ENCODE results near the gene EIF4B.

The EIF4B gene

GRCh38 chr12:53059434-53060063, 53.3 kb downstream of the EIF4B start:
- TF ChIP-seq CTCF (conservative IDR thresholded peaks at IDR 0.05; ENCODE audit: low read depth, low read length) = no peak
- no peak overlapping the region for H3K4me3 ChIP-seq (ENCODE audit: low read length)
- DNase-seq (ENCODE audit: low read depth) = no peak

- H3K4me3 ChIP-seq (ENCODE audit: low read length) = no peak overlapping the region
- DNase-seq (ENCODE audit: low read depth) = no peak
- TF ChIP-seq CTCF (conservative IDR thresholded peaks at IDR 0.05; ENCODE audit: low read depth, low read length) = no peak
These were observed 53.9 kb downstream of the EIF4B start for GRCh38 chr12:53060064-53060720.

DNA sequence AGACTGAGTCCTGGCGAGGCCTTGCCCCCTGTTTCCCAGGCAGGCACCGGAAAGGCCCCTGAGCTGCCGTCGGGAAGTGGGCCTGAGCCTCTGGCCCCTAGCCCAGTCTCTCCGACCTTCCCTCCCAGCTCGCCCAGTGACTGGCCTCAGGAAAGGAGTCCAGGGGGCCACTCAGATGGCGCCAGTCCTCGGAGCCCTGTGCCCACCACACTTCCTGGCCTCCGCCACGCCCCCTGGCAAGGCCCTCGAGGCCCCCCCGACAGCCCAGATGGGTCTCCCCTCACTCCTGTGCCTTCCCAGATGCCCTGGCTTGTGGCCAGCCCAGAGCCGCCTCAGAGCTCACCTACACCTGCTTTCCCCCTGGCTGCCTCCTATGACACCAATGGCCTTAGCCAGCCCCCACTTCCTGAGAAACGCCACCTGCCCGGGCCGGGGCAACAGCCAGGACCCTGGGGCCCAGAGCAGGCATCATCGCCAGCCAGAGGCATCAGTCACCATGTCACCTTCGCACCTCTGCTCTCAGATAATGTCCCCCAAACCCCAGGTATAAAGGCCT, 54.5 kb downstream of the EIF4B start:
- TF ChIP-seq CTCF (conservative IDR thresholded peaks at IDR 0.05; ENCODE audit: low read depth, low read length) = no peak

DNA sequence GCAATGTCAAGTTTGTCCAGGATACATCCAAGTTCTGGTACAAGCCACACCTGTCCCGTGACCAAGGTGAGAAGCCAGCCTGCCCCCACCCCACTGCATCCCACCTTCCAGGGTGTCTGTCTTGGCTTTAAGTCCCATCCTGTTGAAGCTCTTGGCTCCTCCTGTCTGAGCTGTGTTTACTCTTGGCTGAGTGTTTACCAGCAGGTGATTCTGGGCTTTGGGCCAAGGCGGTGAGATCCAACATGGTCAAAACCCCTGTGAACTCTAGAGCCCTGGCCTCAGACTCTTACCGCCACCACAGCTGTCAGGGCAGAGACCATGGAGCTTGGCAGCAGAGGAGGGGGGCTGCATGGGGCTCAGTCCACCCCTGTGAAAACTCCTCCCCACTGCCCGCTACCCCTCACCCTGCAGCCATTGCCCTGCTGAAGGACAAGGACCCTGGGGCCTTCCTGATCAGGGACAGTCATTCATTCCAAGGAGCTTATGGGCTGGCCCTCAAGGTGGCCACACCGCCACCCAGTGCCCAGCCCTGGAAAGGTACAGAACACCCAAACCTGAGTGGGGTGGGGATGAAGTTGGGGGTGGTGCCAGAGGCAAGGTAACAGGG, 55.3 kb downstream of the EIF4B start:
- no peak for DNase-seq (ENCODE audit: low read depth)
- no peak overlapping the region for H3K4me3 ChIP-seq (ENCODE audit: low read length)
- TF ChIP-seq CTCF (conservative IDR thresholded peaks at IDR 0.05; ENCODE audit: low read depth, low read length) = peak; percentile 43

More for the DNA sequence above, 54.5 kb downstream of the EIF4B start:
- no peak overlapping the region for H3K4me3 ChIP-seq (ENCODE audit: low read length)
- DNase-seq (ENCODE audit: low read depth) = no peak

DNA sequence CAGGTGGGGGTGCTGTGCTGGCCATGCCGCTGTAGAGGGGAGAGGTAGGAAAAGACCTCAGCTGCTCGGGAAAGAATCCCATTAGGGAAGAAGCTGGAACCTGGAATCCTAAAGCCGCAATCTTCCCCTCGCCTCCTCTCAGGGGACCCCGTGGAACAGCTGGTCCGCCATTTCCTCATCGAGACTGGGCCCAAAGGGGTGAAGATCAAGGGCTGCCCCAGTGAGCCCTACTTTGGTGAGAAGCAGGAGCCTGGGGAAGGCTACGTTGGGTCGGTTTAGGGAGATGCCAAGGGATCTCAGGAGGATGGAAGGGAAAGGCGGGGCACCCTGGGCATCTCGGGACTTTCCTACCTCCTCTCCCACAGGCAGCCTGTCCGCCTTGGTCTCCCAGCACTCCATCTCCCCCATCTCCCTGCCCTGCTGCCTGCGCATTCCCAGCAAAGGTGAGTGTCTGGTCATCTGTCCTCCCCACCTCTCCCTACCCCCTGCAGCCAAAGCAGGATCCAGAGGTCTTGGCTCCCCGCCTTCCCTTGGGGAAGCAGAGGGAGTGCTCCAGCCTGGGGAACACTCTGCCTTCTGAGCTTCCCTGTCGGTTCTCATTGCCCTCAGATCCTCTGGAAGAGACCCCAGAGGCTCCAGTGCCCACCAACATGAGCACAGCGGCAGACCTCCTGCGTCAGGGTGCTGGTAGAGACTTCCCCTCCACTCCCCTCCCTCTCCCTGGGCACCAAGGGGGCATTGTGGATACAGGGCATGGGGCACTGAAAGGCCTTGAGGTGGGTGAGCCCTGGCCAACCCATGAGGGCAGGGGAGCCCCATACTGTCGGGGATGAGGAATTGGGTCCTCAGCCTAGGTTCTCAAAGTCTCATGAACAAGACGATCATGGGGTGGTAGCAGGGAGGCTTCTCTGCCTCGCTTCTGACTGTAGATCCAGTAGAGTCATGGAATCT, 56.0 kb downstream of the EIF4B start:
- no peak for DNase-seq (ENCODE audit: low read depth)
- no peak overlapping the region for H3K4me3 ChIP-seq (ENCODE audit: low read length)
- TF ChIP-seq CTCF (conservative IDR thresholded peaks at IDR 0.05; ENCODE audit: low read depth, low read length) = no peak

DNA sequence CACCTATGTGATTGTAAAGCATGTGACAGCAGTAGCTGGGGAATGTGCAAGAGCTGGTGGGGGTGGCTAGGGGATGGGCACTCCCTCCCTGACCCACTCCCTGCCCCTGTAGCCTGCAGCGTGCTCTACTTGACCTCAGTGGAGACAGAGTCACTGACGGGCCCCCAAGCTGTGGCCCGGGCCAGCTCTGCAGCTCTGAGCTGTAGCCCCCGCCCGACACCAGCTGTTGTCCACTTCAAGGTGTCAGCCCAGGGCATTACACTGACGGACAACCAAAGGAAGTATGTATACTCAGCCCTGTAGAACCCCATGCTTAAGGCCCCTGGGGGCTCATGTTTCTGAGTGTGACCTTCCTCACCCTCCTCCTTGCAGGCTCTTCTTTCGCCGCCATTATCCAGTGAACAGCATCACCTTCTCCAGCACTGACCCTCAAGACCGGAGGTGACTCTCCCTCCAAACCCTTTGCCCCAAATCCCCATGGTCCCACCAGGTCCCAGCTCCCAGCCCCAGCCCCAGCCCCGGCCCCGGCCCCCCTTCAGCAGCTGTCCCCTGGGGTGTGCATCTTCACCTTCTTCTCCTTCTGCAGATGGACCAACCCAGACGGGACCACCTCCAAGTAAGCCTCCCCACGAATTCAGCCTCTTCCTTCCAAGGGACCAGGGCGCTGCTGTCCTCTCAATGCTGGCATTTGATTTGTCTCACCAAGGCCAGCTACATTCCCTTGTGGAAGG, 56.9 kb downstream of the EIF4B start:
- no peak for TF ChIP-seq CTCF (conservative IDR thresholded peaks at IDR 0.05; ENCODE audit: low read depth, low read length)
- H3K4me3 ChIP-seq (ENCODE audit: low read length) = no peak overlapping the region
- DNase-seq (ENCODE audit: low read depth) = no peak
